ENCODE data around the gene ARHGAP19.

ARHGAP19 gene, protein sequence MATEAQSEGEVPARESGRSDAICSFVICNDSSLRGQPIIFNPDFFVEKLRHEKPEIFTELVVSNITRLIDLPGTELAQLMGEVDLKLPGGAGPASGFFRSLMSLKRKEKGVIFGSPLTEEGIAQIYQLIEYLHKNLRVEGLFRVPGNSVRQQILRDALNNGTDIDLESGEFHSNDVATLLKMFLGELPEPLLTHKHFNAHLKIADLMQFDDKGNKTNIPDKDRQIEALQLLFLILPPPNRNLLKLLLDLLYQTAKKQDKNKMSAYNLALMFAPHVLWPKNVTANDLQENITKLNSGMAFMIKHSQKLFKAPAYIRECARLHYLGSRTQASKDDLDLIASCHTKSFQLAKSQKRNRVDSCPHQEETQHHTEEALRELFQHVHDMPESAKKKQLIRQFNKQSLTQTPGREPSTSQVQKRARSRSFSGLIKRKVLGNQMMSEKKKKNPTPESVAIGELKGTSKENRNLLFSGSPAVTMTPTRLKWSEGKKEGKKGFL

DNA sequence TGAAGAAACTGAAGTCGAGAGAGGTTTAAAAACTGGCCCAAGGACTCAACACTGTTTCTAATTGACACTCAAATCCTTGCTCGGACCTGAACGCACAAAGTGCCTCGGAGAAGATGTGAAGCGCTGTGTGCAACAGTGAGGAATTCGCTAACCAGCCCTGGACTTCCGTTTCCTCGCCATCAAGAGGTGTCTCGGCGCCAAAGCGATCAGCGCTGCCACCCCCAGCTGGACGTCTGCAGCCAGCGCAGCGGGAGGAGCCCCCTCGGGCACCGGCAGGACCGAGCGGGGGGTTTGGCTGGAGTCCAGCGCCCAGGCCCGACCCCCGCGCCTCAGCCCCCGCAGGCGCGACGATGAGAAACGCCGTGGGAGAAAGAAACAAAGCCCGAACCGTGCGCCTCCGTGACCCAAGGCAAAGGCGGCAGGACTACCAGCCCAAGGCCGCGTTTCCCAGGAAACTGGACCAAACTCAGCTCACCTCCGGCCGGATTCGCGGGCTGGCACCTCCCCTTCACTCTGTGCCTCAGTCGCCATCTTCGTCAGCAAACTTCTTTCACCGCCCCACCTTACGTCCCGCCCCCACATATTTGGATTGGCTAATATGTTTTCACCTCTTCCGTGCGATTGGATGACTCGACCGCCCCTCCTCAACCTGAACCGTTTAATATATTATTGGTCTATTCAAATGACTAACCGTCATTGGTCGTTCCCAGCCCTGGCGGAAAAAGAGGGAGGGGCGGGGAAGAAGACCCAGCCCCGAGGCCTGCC is at the start of gene ARHGAP19:
TSS of gene ARHGAP19 (minus strand) at position 541 of the 765 bp plus-strand sequence. CDS start at position 531, 10 bp downstream.
- H3K9ac ChIP-seq (ENCODE audit: low read length): peak within 1 kb of the TSS; percentile 42
- H3K9me3 ChIP-seq (ENCODE audit: low read length): no peaks in the 10 kb centered on the region
- no peaks in the 10 kb centered on the region for H3K36me3 ChIP-seq (ENCODE audit: insufficient read depth, low read length)
- H3K27ac ChIP-seq (ENCODE audit: low read depth, low read length): peak within 1 kb of the TSS; percentile 98
- H3K4me3 ChIP-seq (ENCODE audit: low read depth in 1 of 2, low read length in 2 of 2): peak within 1 kb of the TSS; percentile 89 to 93
- no peaks in the 10 kb centered on the region for H3K27me3 ChIP-seq (ENCODE audit: control insufficient read depth in 1 of 2, insufficient read depth in 2 of 2, low read length in 2 of 2)
- peaks cover 7% of the 10 kb centered on the region for H3K4me1 ChIP-seq (ENCODE audit: insufficient read depth, low read length)

DNA sequence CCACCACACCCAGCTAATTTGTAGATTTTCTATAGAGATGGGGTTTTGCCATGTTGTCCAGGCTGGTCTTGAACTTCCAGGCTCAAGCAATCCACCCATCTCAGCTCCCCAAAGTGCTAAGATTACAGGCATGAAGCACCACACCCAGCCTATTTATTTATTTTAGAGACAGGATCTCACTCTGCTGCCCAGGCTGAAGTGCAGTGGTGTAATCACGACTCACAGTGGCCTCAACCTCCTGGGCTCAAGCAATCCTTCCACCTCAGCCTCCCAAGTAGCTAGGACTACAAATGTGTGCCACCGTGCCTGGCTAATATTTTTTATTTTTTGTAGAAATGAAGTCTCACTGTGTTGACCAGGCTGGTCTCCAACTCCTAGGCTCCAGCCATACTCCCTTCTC is 49.0 kb upstream of the ARHGAP19 start:
- Histone ChIP-seq H3K27ac (ENCODE audit: low read depth, low read length) (no peak overlapping the region), H3K9me3 (ENCODE audit: low read length) (no peaks in the 10 kb centered on the region), H3K4me3 (ENCODE audit: low read depth in 1 of 2, low read length in 2 of 2) (no peak overlapping the region), H3K4me1 (ENCODE audit: insufficient read depth, low read length) (peaks cover 5% of the 10 kb centered on the region), H3K36me3 (ENCODE audit: insufficient read depth, low read length) (no peaks in the 10 kb centered on the region), H3K27me3 (ENCODE audit: control insufficient read depth in 1 of 2, insufficient read depth in 2 of 2, low read length in 2 of 2) (no peaks in the 10 kb centered on the region), H3K9ac (ENCODE audit: low read length) (no peak overlapping the region)

DNA sequence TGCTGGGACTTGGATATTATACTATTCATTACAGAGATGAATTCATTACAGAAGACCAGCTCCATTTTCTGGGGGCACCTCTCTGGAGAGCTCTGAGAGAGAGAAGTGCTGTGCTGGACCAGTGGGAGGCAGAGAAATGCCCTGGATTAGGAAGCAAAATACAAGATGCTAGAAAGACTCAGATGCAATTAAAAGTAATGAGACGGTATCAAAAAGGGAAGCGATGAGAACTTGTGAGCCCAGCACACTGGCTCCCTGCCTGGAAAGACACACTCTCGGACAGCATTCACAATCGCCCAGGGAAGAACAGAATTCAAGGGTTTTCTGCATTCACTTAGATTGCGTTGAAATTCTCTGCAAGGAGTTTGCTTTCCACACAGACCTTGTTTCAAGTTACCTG is 45.6 kb upstream of the ARHGAP19 start:
- H3K4me3 ChIP-seq (ENCODE audit: low read depth in 1 of 2, low read length in 2 of 2): no peak overlapping the region
- H3K27ac ChIP-seq (ENCODE audit: low read depth, low read length): no peak overlapping the region

GRCh38 chr10:97336942-97337831 is 44.8 kb upstream of the ARHGAP19 start:
- H3K27ac ChIP-seq (ENCODE audit: low read depth, low read length): no peak overlapping the region

More for the DNA sequence above, 45.6 kb upstream of the ARHGAP19 start:
- peaks cover 5% of the 10 kb centered on the region for H3K4me1 ChIP-seq (ENCODE audit: insufficient read depth, low read length)
- H3K27me3 ChIP-seq (ENCODE audit: control insufficient read depth in 1 of 2, insufficient read depth in 2 of 2, low read length in 2 of 2): no peaks in the 10 kb centered on the region
- H3K36me3 ChIP-seq (ENCODE audit: insufficient read depth, low read length): no peaks in the 10 kb centered on the region
- H3K9ac ChIP-seq (ENCODE audit: low read length): no peak overlapping the region
- H3K9me3 ChIP-seq (ENCODE audit: low read length): no peaks in the 10 kb centered on the region

GRCh38 chr10:97336446-97336845 is 44.0 kb upstream of the ARHGAP19 start:
- Histone ChIP-seq H3K27ac (ENCODE audit: low read depth, low read length) (no peak overlapping the region), H3K4me1 (ENCODE audit: insufficient read depth, low read length) (peaks cover 8% of the 10 kb centered on the region)

More at GRCh38 chr10:97336942-97337831, 44.8 kb upstream of the ARHGAP19 start:
- no peaks in the 10 kb centered on the region for H3K36me3 ChIP-seq (ENCODE audit: insufficient read depth, low read length)
- H3K9ac ChIP-seq (ENCODE audit: low read length): no peak overlapping the region
- peaks cover 5% of the 10 kb centered on the region for H3K4me1 ChIP-seq (ENCODE audit: insufficient read depth, low read length)
- H3K4me3 ChIP-seq (ENCODE audit: low read depth in 1 of 2, low read length in 2 of 2): no peak overlapping the region
- no peaks in the 10 kb centered on the region for H3K9me3 ChIP-seq (ENCODE audit: low read length)
- no peaks in the 10 kb centered on the region for H3K27me3 ChIP-seq (ENCODE audit: control insufficient read depth in 1 of 2, insufficient read depth in 2 of 2, low read length in 2 of 2)

DNA sequence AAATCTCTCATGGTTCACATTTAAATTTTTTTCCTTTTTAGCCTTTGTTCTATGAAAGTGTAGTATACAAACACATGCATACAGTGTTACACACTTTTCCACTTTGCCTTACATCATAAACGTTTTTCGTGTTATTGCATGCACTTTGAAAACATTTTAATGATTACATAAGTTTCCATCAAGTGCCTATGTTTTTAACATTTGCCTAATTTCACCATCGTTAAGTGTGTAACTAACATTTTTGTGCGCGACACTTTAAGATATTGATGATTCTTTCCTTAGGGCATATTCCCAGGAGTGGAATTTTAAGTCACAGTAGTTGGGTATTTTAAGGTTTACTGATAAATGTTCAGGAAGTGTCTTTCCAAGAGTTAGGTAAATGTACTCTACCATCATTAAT is 43.6 kb upstream of the ARHGAP19 start:
- H3K27me3 ChIP-seq (ENCODE audit: control insufficient read depth in 1 of 2, insufficient read depth in 2 of 2, low read length in 2 of 2): no peaks in the 10 kb centered on the region
- no peaks in the 10 kb centered on the region for H3K9me3 ChIP-seq (ENCODE audit: low read length)
- no peaks in the 10 kb centered on the region for H3K36me3 ChIP-seq (ENCODE audit: insufficient read depth, low read length)
- H3K9ac ChIP-seq (ENCODE audit: low read length): no peak overlapping the region
- H3K4me3 ChIP-seq (ENCODE audit: low read depth in 1 of 2, low read length in 2 of 2): no peak overlapping the region
- peaks cover 12% of the 10 kb centered on the region for H3K4me1 ChIP-seq (ENCODE audit: insufficient read depth, low read length)
- no peak overlapping the region for H3K27ac ChIP-seq (ENCODE audit: low read depth, low read length)

More at GRCh38 chr10:97336446-97336845, 44.0 kb upstream of the ARHGAP19 start:
- Histone ChIP-seq H3K36me3 (ENCODE audit: insufficient read depth, low read length) (no peaks in the 10 kb centered on the region), H3K4me3 (ENCODE audit: low read depth in 1 of 2, low read length in 2 of 2) (no peak overlapping the region), H3K27me3 (ENCODE audit: control insufficient read depth in 1 of 2, insufficient read depth in 2 of 2, low read length in 2 of 2) (no peaks in the 10 kb centered on the region), H3K9ac (ENCODE audit: low read length) (no peak overlapping the region), H3K9me3 (ENCODE audit: low read length) (no peaks in the 10 kb centered on the region)

GRCh38 chr10:97335188-97335619 is 42.8 kb upstream of the ARHGAP19 start:
- no peaks in the 10 kb centered on the region for H3K27me3 ChIP-seq (ENCODE audit: control insufficient read depth in 1 of 2, insufficient read depth in 2 of 2, low read length in 2 of 2)
- no peak overlapping the region for H3K9ac ChIP-seq (ENCODE audit: low read length)
- H3K9me3 ChIP-seq (ENCODE audit: low read length): no peaks in the 10 kb centered on the region
- H3K4me3 ChIP-seq (ENCODE audit: low read depth in 1 of 2, low read length in 2 of 2): peak overlapping the region; percentile 34 to 63
- peak overlapping the region; percentile 62 for H3K27ac ChIP-seq (ENCODE audit: low read depth, low read length)
- H3K36me3 ChIP-seq (ENCODE audit: insufficient read depth, low read length): no peaks in the 10 kb centered on the region
- H3K4me1 ChIP-seq (ENCODE audit: insufficient read depth, low read length): peaks cover 16% of the 10 kb centered on the region

- Histone ChIP-seq H3K36me3 (ENCODE audit: insufficient read depth, low read length) (no peaks in the 10 kb centered on the region), H3K27ac (ENCODE audit: low read depth, low read length) (peak within 1 kb of the TSS; percentile 94), H3K9ac (ENCODE audit: low read length) (peak within 1 kb of the TSS; percentile 77), H3K4me3 (ENCODE audit: low read depth in 1 of 2, low read length in 2 of 2) (peak within 1 kb of the TSS; percentile 78 to 79), H3K4me1 (ENCODE audit: insufficient read depth, low read length) (peaks cover 20% of the 10 kb centered on the region), H3K27me3 (ENCODE audit: control insufficient read depth in 1 of 2, insufficient read depth in 2 of 2, low read length in 2 of 2) (no peaks in the 10 kb centered on the region), H3K9me3 (ENCODE audit: low read length) (no peaks in the 10 kb centered on the region)
These were observed 42.1 kb upstream of the ARHGAP19 start, which contains the start of gene FRAT2 for GRCh38 chr10:97334370-97335175. Gene FRAT2 (minus strand): TSS chr10:97334729. CDS start chr10:97334572, 157 bp downstream.

- peak overlapping the region; percentile 94 for H3K27ac ChIP-seq (ENCODE audit: low read depth, low read length)
- H3K4me1 ChIP-seq (ENCODE audit: insufficient read depth, low read length): peaks cover 20% of the 10 kb centered on the region
- peak overlapping the region; percentile 77 for H3K9ac ChIP-seq (ENCODE audit: low read length)
These were observed 41.3 kb upstream of the ARHGAP19 start for GRCh38 chr10:97333601-97334369.

DNA sequence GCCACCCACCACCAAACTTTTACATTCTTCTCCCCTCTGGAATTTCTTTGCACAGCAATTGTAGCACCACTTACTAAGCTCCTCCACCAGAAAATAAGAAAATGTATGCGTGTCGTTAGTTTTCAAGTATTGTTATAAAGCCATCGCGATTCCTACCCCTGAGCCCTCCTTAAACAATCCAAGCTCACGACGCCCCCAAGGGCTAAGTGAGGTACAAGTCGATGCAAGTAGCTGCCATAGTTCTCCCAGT is 40.8 kb upstream of the ARHGAP19 start:
- H3K9me3 ChIP-seq (ENCODE audit: low read length): no peaks in the 10 kb centered on the region
- peak overlapping the region; percentile 77 for H3K9ac ChIP-seq (ENCODE audit: low read length)
- peaks cover 20% of the 10 kb centered on the region for H3K4me1 ChIP-seq (ENCODE audit: insufficient read depth, low read length)

More at GRCh38 chr10:97333601-97334369, 41.3 kb upstream of the ARHGAP19 start:
- Histone ChIP-seq H3K4me3 (ENCODE audit: low read depth in 1 of 2, low read length in 2 of 2) (peak overlapping the region; percentile 78 to 79), H3K9me3 (ENCODE audit: low read length) (no peaks in the 10 kb centered on the region), H3K27me3 (ENCODE audit: control insufficient read depth in 1 of 2, insufficient read depth in 2 of 2, low read length in 2 of 2) (no peaks in the 10 kb centered on the region), H3K36me3 (ENCODE audit: insufficient read depth, low read length) (peaks cover 6% of the 10 kb centered on the region)

More for the DNA sequence above, 40.8 kb upstream of the ARHGAP19 start:
- peak overlapping the region; percentile 94 for H3K27ac ChIP-seq (ENCODE audit: low read depth, low read length)
- peaks cover 11% of the 10 kb centered on the region for H3K36me3 ChIP-seq (ENCODE audit: insufficient read depth, low read length)
- H3K4me3 ChIP-seq (ENCODE audit: low read depth in 1 of 2, low read length in 2 of 2): peak overlapping the region; percentile 78 to 79
- H3K27me3 ChIP-seq (ENCODE audit: control insufficient read depth in 1 of 2, insufficient read depth in 2 of 2, low read length in 2 of 2): no peaks in the 10 kb centered on the region

All from muscle layer of colon (tissue), 2 donors.